Activated CD4-positive, CD25-positive, alpha-beta regulatory T cell treated with anti-CD3 and anti-CD28 coated beads, Interleukin-2, amount 50 U/mL, for 16 hours (primary cell): Measurements from ENCODE around the gene UBE2J2.

Source experiments
- DNase-seq: peaks from one replicate; pipeline ENCODE4 v3.0.0-alpha.2; 2020; ENCODE audit warnings: low read depth, low spot score

The UBE2J2 gene

GRCh38 chr1:1240822-1241587 lies 32.6 kb downstream of the UBE2J2 start:
- no peak for DNase-seq

- no peak for DNase-seq
Measured at GRCh38 chr1:1240348-1240732, 33.3 kb downstream of the UBE2J2 start.

GRCh38 chr1:1239614-1240347 lies 33.9 kb downstream of the UBE2J2 start:
- DNase-seq: no peak

- no peak for DNase-seq
Measured at GRCh38 chr1:1239227-1239613, 34.4 kb downstream of the UBE2J2 start.

GRCh38 chr1:1238702-1239178 lies 34.9 kb downstream of the UBE2J2 start:
- DNase-seq: no peak

- DNase-seq: no peak
Measured at GRCh38 chr1:1237874-1238701, 35.6 kb downstream of the UBE2J2 start.

- no peak for DNase-seq
Measured at GRCh38 chr1:1236945-1237873, 36.4 kb downstream of the UBE2J2 start.

GRCh38 chr1:1236176-1236763 lies 37.4 kb downstream of the UBE2J2 start:
- no peak for DNase-seq

GRCh38 chr1:1235016-1235744 lies 38.5 kb downstream of the UBE2J2 start:
- no peak for DNase-seq

GRCh38 chr1:1234180-1234808 lies 39.4 kb downstream of the UBE2J2 start:
- DNase-seq: no peak

- DNase-seq: no peak
Measured at GRCh38 chr1:1233567-1233892, 40.1 kb downstream of the UBE2J2 start.

GRCh38 chr1:1232796-1233566 lies 40.7 kb downstream of the UBE2J2 start:
- DNase-seq: no peak

GRCh38 chr1:1232208-1232795 lies 41.4 kb downstream of the UBE2J2 start, which contains the start of gene B3GALT6:
TSS of gene B3GALT6 (plus strand) at chr1:1232237. CDS start at chr1:1232279, 42 bp downstream.
- no peak for DNase-seq

- peak; percentile 94 for DNase-seq
Measured at GRCh38 chr1:1231400-1232207, 42.0 kb downstream of the UBE2J2 start, which contains the start of gene SDF4. TSS of gene SDF4 (minus strand) at chr1:1232001. CDS start at chr1:1228772, 3,229 bp downstream.

GRCh38 chr1:1230656-1231399 lies 42.8 kb downstream of the UBE2J2 start:
- DNase-seq: no peak

- DNase-seq: no peak
Measured at GRCh38 chr1:1229770-1230169, 43.9 kb downstream of the UBE2J2 start.
